Osteoblast (primary cell): ENCODE data around the gene SUZ12. TPM values are rescaled to one million over a fixed set of nuclear protein-coding genes. Genes with fewer than 3 reads are reported as not detected.
"Not testable (repeated sequence)": the region's sequence is repeated elsewhere in the genome, so short reads cannot be mapped to it uniquely, and the experiment has no call there.

Experiments used
- DNase-seq: peaks from one replicate; pipeline ENCODE4 v3.0.0; 2011; ENCODE audit warnings: low spot score, mixed read lengths; ENCODE audit not compliant: insufficient read length; ENCODE audit errors: missing footprints
- H2AFZ ChIP-seq: 2 replicates; pipeline ENCODE4 v1.6.0; 2011; ENCODE audit warnings: mild to moderate bottlenecking, low read length
- H3K27ac ChIP-seq: 2 replicates; pipeline ENCODE4 v1.5.1; 2011; ENCODE audit warnings: mild to moderate bottlenecking, low read depth, low read length, moderate library complexity
- H3K27me3 ChIP-seq: 2 replicates; pipeline ENCODE4 v1.6.0; 2012; ENCODE audit warnings: mild to moderate bottlenecking, control low read depth, inconsistent platforms, low read length, moderate library complexity; ENCODE audit not compliant: insufficient read depth
- H3K36me3 ChIP-seq: 2 replicates; pipeline ENCODE4 v1.5.1; 2011; ENCODE audit warnings: mild to moderate bottlenecking, low read length, control low read depth, moderate library complexity; ENCODE audit not compliant: insufficient read depth
- H3K4me1 ChIP-seq: 2 replicates; pipeline ENCODE4 v1.5.1; 2011; ENCODE audit warnings: mild to moderate bottlenecking, low read length, control low read depth, moderate library complexity; ENCODE audit not compliant: insufficient read depth
- H3K4me2 ChIP-seq: 2 replicates; pipeline ENCODE4 v1.6.0; 2011; ENCODE audit warnings: mild to moderate bottlenecking, low read length; ENCODE audit not compliant: insufficient read depth
- H3K4me3 ChIP-seq: fragments of 200-600 bp; sonication (generic); 3 replicates; pipeline ENCODE4 v1.5.1; 2012; ENCODE audit warnings: mild to moderate bottlenecking, low read length, inconsistent platforms; ENCODE audit not compliant: insufficient read depth
- H3K79me2 ChIP-seq: 2 replicates; pipeline ENCODE4 v1.6.0; 2012; ENCODE audit warnings: mild to moderate bottlenecking, low read length, control low read depth, inconsistent platforms; ENCODE audit not compliant: insufficient read depth
- H3K9me3 ChIP-seq: 2 replicates; pipeline ENCODE4 v1.5.1; 2011; ENCODE audit warnings: low read depth, low read length, control low read depth
- H4K20me1 ChIP-seq: 2 replicates; pipeline ENCODE4 v1.6.0; 2012; ENCODE audit warnings: mild to moderate bottlenecking, low read length, control low read depth; ENCODE audit not compliant: insufficient read depth
- small RNA-seq: library from RNA; depleted of rRNA; stranded (forward); fragments of <200 nt; gene quantifications from one replicate; pipeline ENCODE3, GENCODE V24; 2012
- total RNA-seq: library from RNA; depleted of rRNA; stranded (reverse); fragments of >200 nt; gene quantifications from 2 replicates; pipeline ENCODE4 v1.2.3, GENCODE V29; 2012

SUZ12 gene
- total RNA-seq, 1 donor = 22.1 TPM

GRCh38 chr17:32045611-32046010 is 108.8 kb downstream of the SUZ12 start:
- not testable (repeated sequence) for H3K27ac ChIP-seq, H3K36me3 ChIP-seq, H3K9me3 ChIP-seq, H3K4me1 ChIP-seq, H2AFZ ChIP-seq, H3K27me3 ChIP-seq, H3K79me2 ChIP-seq, H3K4me3 ChIP-seq, H4K20me1 ChIP-seq, H3K4me2 ChIP-seq, DNase-seq

GRCh38 chr17:32047663-32048062 is 110.9 kb downstream of the SUZ12 start:
- H3K79me2 ChIP-seq, DNase-seq, H3K4me1 ChIP-seq, H3K4me3 ChIP-seq, H3K27ac ChIP-seq, H4K20me1 ChIP-seq, H3K9me3 ChIP-seq, H3K36me3 ChIP-seq, H3K4me2 ChIP-seq, H3K27me3 ChIP-seq, H2AFZ ChIP-seq: not testable (repeated sequence)

Small RNAs within 50 kb of the gene (small RNA-seq; reads per million reads assigned to genes)
- not detected for gene AC090616.4
- gene RNA5SP437 = not detected

Other genes starting within 250 kb of the SUZ12 start
- 106 and 109 TPM in 2 replicates for gene COPRS, start 77.8 kb upstream of the SUZ12 start, total RNA-seq
- gene UTP6, start 35.3 kb upstream of the SUZ12 start, total RNA-seq = 33.6 and 36.6 TPM in 2 replicates
- gene LRRC37B, start 70.4 kb downstream of the SUZ12 start, total RNA-seq = 17.0 and 23.0 TPM in 2 replicates
- 46.0 and 47.0 TPM in 2 replicates for gene RHOT1, start 205.5 kb downstream of the SUZ12 start, total RNA-seq